Uterus (tissue), 2 donors: ENCODE measurements around the gene C1QL1.

Experiments used
- CTCF ChIP-seq, 4 experiments: fragments of 200-600 bp in 2 of 4; fragments of 450-650 bp in 2 of 4; sonication (generic) in 2 of 4; IDR thresholded peaks; one replicate each; pipeline ENCODE4 v1.5.1; 2016 to 2019; ENCODE audit warnings: antibody characterized with exemption in 4 of 4, mild to moderate bottlenecking in 2 of 4, moderate library complexity in 1 of 4
- POLR2A ChIP-seq, 2 donors: fragments of 450-650 bp; IDR thresholded peaks; one replicate each; pipeline ENCODE4 v1.6.1; 2016; ENCODE audit warnings: antibody characterized with exemption in 2 of 2, mild to moderate bottlenecking in 1 of 2, moderate library complexity in 1 of 2

- TF ChIP-seq CTCF (IDR thresholded peaks at IDR 0.05): no peak
- no peak for TF ChIP-seq POLR2A (IDR thresholded peaks at IDR 0.05)
Measured at GRCh38 chr17:44931376-44931775, 36.7 kb downstream of the C1QL1 start.
